Neural progenitor cell (in vitro differentiated cells): ENCODE measurements around the gene ZNF528.
A peak's percentile ranks its signal among the peaks of the same experiment; 100 is the strongest.

Experiments used
- CTCF ChIP-seq: fragments of 200-600 bp; sonication (generic); IDR thresholded peaks from 2 replicates; pipeline ENCODE4 v1.5.1; 2017; ENCODE audit warnings: antibody characterized with exemption, mild to moderate bottlenecking
- EZH2 ChIP-seq: fragments of 200-600 bp; sonication (generic); IDR thresholded peaks from 2 replicates; pipeline ENCODE4 v1.6.1; 2017; ENCODE audit warnings: antibody characterized with exemption, mild to moderate bottlenecking, moderate library complexity
- EZH2phosphoT487 ChIP-seq: fragments of 200-600 bp; sonication (generic); IDR thresholded peaks from 2 replicates; pipeline ENCODE4 v1.6.1; 2017; ENCODE audit warnings: antibody characterized with exemption

- TF ChIP-seq CTCF (peak; percentile 55), EZH2 (no peak), EZH2phosphoT487 (no peak)
Measured at GRCh38 chr19:52351512-52351911, 46.1 kb upstream of the ZNF528 start.
